ENCODE data around the gene MUC13.

- TF ChIP-seq, protein P1, sequence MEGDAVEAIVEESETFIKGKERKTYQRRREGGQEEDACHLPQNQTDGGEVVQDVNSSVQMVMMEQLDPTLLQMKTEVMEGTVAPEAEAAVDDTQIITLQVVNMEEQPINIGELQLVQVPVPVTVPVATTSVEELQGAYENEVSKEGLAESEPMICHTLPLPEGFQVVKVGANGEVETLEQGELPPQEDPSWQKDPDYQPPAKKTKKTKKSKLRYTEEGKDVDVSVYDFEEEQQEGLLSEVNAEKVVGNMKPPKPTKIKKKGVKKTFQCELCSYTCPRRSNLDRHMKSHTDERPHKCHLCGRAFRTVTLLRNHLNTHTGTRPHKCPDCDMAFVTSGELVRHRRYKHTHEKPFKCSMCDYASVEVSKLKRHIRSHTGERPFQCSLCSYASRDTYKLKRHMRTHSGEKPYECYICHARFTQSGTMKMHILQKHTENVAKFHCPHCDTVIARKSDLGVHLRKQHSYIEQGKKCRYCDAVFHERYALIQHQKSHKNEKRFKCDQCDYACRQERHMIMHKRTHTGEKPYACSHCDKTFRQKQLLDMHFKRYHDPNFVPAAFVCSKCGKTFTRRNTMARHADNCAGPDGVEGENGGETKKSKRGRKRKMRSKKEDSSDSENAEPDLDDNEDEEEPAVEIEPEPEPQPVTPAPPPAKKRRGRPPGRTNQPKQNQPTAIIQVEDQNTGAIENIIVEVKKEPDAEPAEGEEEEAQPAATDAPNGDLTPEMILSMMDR (IDR thresholded peaks at IDR 0.05), result no peak
- TF ChIP-seq EZH2phosphoT487 (IDR thresholded peaks at IDR 0.05), result no peak
- no peak for TF ChIP-seq EZH2 (IDR thresholded peaks at IDR 0.05)
These were observed 16.0 kb downstream of the MUC13 start for GRCh38 chr3:124918524-124918923.

All from neural progenitor cell (in vitro differentiated cells).